HepG2 (cell line): Measurements from ENCODE around the gene CES2. TPM values are rescaled to one million over a fixed set of nuclear protein-coding genes. Genes with fewer than 3 reads are reported as not detected.

Source experiments
- ARNTL ChIP-seq: sonication (generic); formaldehyde crosslinking; IDR thresholded peaks from 2 replicates; pipeline ENCODE4 v1.4.0; 2020; ENCODE audit warnings: mild to moderate bottlenecking, missing genetic modification reagents
- DR1 ChIP-seq: sonication (generic); formaldehyde crosslinking; IDR thresholded peaks from 2 replicates; pipeline ENCODE4 v1.8.0; 2021; ENCODE audit warnings: mild to moderate bottlenecking, missing genetic modification reagents, inconsistent platforms
- FOXO4 ChIP-seq: sonication (generic); formaldehyde crosslinking; conservative IDR thresholded peaks from 2 replicates; pipeline ENCODE4 v1.8.1; 2023; ENCODE audit warnings: missing genetic modification reagents
- HDAC1 ChIP-seq: sonication (generic); formaldehyde crosslinking; IDR thresholded peaks from 2 replicates; pipeline ENCODE4 v1.5.1; 2020; ENCODE audit warnings: mild to moderate bottlenecking, missing genetic modification reagents
- HOXA3 ChIP-seq: sonication (generic); formaldehyde crosslinking; IDR thresholded peaks from 2 replicates; pipeline ENCODE4 v1.5.0; 2020; ENCODE audit warnings: missing genetic modification reagents
- KLF16 ChIP-seq, 2 experiments: sonication (generic) in 1 of 2; formaldehyde crosslinking in 1 of 2; IDR thresholded peaks; 2 replicates each; pipeline versions ENCODE4 v1.6.1 to v1.8.0; 2016 to 2023; ENCODE audit warnings: missing genetic modification reagents in 2 of 2, missing compliant biosample characterization in 1 of 2
- PRDM10 ChIP-seq: sonication (generic); formaldehyde crosslinking; IDR thresholded peaks from 2 replicates; pipeline ENCODE4 v1.4.0; 2020; ENCODE audit warnings: low read depth, missing genetic modification reagents
- SOX13 ChIP-seq, 3 experiments: fragments of 450-650 bp in 1 of 3; sonication (generic) in 1 of 3; formaldehyde crosslinking in 1 of 3; IDR thresholded peaks in 2 of 3; conservative IDR thresholded peaks in 1 of 3; 2 replicates each; pipeline versions ENCODE4 v1.5.0 to v1.6.1; 2016 to 2020; ENCODE audit warnings: antibody characterized with exemption in 1 of 3, mild to moderate bottlenecking in 1 of 3, missing compliant biosample characterization in 1 of 3, missing genetic modification reagents in 1 of 3, moderate library complexity in 1 of 3
- SOX6 ChIP-seq, 2 experiments: fragments of 450-650 bp in 1 of 2; sonication (generic) in 1 of 2; formaldehyde crosslinking in 1 of 2; IDR thresholded peaks; 2 replicates each; pipeline versions ENCODE4 v1.4.0 to v1.6.1; 2017 to 2020; ENCODE audit warnings: antibody characterized with exemption in 1 of 2, mild to moderate bottlenecking in 1 of 2, missing genetic modification reagents in 1 of 2
- U2AF1 ChIP-seq: fragments of 200-400 bp; formaldehyde crosslinking; optimal IDR thresholded peaks from 2 replicates; pipeline ENCODE3; 2017; ENCODE audit warnings: mild to moderate bottlenecking, low read depth, low read length
- XBP1 ChIP-seq: sonication (generic); formaldehyde crosslinking; IDR thresholded peaks from 2 replicates; pipeline ENCODE4 v1.5.0; 2020; ENCODE audit warnings: missing genetic modification reagents
- ZFP82 ChIP-seq: sonication (generic); formaldehyde crosslinking; IDR thresholded peaks from 2 replicates; pipeline ENCODE4 v1.5.1; 2020; ENCODE audit warnings: mild to moderate bottlenecking, missing genetic modification reagents, borderline replicate concordance
- ZFX ChIP-seq: sonication (generic); formaldehyde crosslinking; IDR thresholded peaks from 2 replicates; pipeline ENCODE4 v1.4.0; 2020; ENCODE audit warnings: mild to moderate bottlenecking, low read depth, missing genetic modification reagents, moderate library complexity
- ZNF230 ChIP-seq: sonication (generic); formaldehyde crosslinking; IDR thresholded peaks from 2 replicates; pipeline ENCODE4 v1.4.0; 2020; ENCODE audit warnings: mild to moderate bottlenecking, missing genetic modification reagents
- ZNF431 ChIP-seq: sonication (generic); formaldehyde crosslinking; IDR thresholded peaks from 2 replicates; pipeline ENCODE4 v1.9.0; 2022; ENCODE audit warnings: missing genetic modification reagents, low read depth, mild to moderate bottlenecking, borderline replicate concordance
- ZNF678 ChIP-seq: sonication (generic); formaldehyde crosslinking; IDR thresholded peaks from 2 replicates; pipeline ENCODE4 v1.4.0; 2020; ENCODE audit warnings: mild to moderate bottlenecking, missing genetic modification reagents
- polyA plus RNA-seq, 8 experiments: library from polyadenylated mRNA; depleted of rRNA in 3 of 8; stranded (reverse) in 7 of 8; unstranded in 1 of 8; fragments of >200 nt; fragmentation: Illumina TruSeq in 4 of 8; extraction: Trizol in 4 of 8; gene quantifications; 2 replicates each; pipeline versions ENCODE4 v1.2.1 to v1.2.3, GENCODE V29; 2011 to 2016; ENCODE audit warnings: low read depth in 4 of 8, missing spikeins in 1 of 8, mixed read lengths in 1 of 8; ENCODE audit not compliant: insufficient read depth in 1 of 8
- total RNA-seq, 5 experiments: library from RNA; depleted of rRNA; stranded (reverse); fragments of >200 nt; fragmentation: Illumina TruSeq; extraction: Trizol; gene quantifications; 2 replicates each; pipeline ENCODE4 v1.2.3, GENCODE V29; 2016; ENCODE audit warnings: low read depth in 1 of 5
- TF ChIP-seq, protein P1 (sequence below): sonication (generic); formaldehyde crosslinking; IDR thresholded peaks from 2 replicates; pipeline ENCODE4 v1.4.0; 2020; ENCODE audit warnings: mild to moderate bottlenecking, missing genetic modification reagents, borderline replicate concordance
- TF ChIP-seq, protein P2 (sequence below): sonication (generic); formaldehyde crosslinking; IDR thresholded peaks from 2 replicates; pipeline ENCODE4 v1.5.0; 2020; ENCODE audit warnings: missing genetic modification reagents

The CES2 gene
- total and polyA plus RNA-seq, 2 of the 13 experiments (the other 11 are each of a cell fraction or from before 2014, with no cell fraction given), result 50.6 to 63.8 TPM

GRCh38 chr16:66917741-66918140 is 17.6 kb upstream of the CES2 start (continued):
- TF ChIP-seq, protein P1, sequence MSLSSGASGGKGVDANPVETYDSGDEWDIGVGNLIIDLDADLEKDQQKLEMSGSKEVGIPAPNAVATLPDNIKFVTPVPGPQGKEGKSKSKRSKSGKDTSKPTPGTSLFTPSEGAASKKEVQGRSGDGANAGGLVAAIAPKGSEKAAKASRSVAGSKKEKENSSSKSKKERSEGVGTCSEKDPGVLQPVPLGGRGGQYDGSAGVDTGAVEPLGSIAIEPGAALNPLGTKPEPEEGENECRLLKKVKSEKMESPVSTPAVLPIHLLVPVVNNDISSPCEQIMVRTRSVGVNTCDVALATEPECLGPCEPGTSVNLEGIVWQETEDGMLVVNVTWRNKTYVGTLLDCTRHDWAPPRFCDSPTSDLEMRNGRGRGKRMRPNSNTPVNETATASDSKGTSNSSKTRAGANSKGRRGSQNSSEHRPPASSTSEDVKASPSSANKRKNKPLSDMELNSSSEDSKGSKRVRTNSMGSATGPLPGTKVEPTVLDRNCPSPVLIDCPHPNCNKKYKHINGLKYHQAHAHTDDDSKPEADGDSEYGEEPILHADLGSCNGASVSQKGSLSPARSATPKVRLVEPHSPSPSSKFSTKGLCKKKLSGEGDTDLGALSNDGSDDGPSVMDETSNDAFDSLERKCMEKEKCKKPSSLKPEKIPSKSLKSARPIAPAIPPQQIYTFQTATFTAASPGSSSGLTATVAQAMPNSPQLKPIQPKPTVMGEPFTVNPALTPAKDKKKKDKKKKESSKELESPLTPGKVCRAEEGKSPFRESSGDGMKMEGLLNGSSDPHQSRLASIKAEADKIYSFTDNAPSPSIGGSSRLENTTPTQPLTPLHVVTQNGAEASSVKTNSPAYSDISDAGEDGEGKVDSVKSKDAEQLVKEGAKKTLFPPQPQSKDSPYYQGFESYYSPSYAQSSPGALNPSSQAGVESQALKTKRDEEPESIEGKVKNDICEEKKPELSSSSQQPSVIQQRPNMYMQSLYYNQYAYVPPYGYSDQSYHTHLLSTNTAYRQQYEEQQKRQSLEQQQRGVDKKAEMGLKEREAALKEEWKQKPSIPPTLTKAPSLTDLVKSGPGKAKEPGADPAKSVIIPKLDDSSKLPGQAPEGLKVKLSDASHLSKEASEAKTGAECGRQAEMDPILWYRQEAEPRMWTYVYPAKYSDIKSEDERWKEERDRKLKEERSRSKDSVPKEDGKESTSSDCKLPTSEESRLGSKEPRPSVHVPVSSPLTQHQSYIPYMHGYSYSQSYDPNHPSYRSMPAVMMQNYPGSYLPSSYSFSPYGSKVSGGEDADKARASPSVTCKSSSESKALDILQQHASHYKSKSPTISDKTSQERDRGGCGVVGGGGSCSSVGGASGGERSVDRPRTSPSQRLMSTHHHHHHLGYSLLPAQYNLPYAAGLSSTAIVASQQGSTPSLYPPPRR (CRISPR knock-in tag), result no peak
- TF ChIP-seq ZNF678 (CRISPR knock-in tag), result no peak
- TF ChIP-seq ARNTL (CRISPR knock-in tag), result no peak
- TF ChIP-seq XBP1 (CRISPR knock-in tag), result no peak
- TF ChIP-seq DR1 (CRISPR knock-in tag), result peak; percentile 23; the same call in 1 of the 2 replicates
- no peak for TF ChIP-seq ZNF230 (CRISPR knock-in tag)
- TF ChIP-seq ZNF431, result no peak
- peak; percentile 41; the same call in 1 of the 2 replicates for TF ChIP-seq HOXA3 (CRISPR knock-in tag)
- TF ChIP-seq KLF16 (CRISPR knock-in tag; IDR thresholded peaks at IDR 0.05), result no peak
- no peak for TF ChIP-seq U2AF1
- TF ChIP-seq ZFP82 (CRISPR knock-in tag), result no peak
- no peak for TF ChIP-seq PRDM10 (CRISPR knock-in tag)
- peak; percentile 63 for TF ChIP-seq ZFX
- no peak for TF ChIP-seq SOX6 (IDR thresholded peaks at IDR 0.05)
- TF ChIP-seq SOX6 (CRISPR knock-in tag; IDR thresholded peaks at IDR 0.05), result 0 out of 2 replicates have a peak, but pooled peaks have one; percentile 4
- no peak for TF ChIP-seq FOXO4 (CRISPR knock-in tag)
- no peak for TF ChIP-seq SOX13 (IDR thresholded peaks at IDR 0.05)
- no peak for TF ChIP-seq SOX13 (CRISPR knock-in tag; conservative IDR thresholded peaks at IDR 0.05 in 1 of 2, IDR thresholded peaks at IDR 0.05 in 1 of 2)
- TF ChIP-seq HDAC1, result 0 out of 2 replicates have a peak, but pooled peaks have one; percentile 9
- TF ChIP-seq, protein P2, sequence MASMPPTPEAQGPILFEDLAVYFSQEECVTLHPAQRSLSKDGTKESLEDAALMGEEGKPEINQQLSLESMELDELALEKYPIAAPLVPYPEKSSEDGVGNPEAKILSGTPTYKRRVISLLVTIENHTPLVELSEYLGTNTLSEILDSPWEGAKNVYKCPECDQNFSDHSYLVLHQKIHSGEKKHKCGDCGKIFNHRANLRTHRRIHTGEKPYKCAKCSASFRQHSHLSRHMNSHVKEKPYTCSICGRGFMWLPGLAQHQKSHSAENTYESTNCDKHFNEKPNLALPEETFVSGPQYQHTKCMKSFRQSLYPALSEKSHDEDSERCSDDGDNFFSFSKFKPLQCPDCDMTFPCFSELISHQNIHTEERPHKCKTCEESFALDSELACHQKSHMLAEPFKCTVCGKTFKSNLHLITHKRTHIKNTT (CRISPR knock-in tag), result no peak
